ENCODE results near the gene ZNF592.
"Not testable (repeated sequence)": the region's sequence is repeated elsewhere in the genome, so short reads cannot be mapped to it uniquely, and the experiment has no call there.

Gene ZNF592

GRCh38 chr15:84747416-84748273 lies 747 bp upstream of the ZNF592 start:
- DNase-seq (ENCODE audit: low read depth, low spot score): peak; percentile 12
- peak overlapping the region; percentile 95 for H3K27ac ChIP-seq

GRCh38 chr15:84749111-84749991 lies 959 bp downstream of the ZNF592 start:
- no peak for DNase-seq (ENCODE audit: low read depth, low spot score)
- H3K27ac ChIP-seq: peak overlapping the region; percentile 95

- DNase-seq (ENCODE audit: low read depth, low spot score): no peak
- H3K27ac ChIP-seq: no peak overlapping the region
Observed at GRCh38 chr15:84750583-84751092, 2.2 kb downstream of the ZNF592 start.

- H3K27ac ChIP-seq; DNase-seq (ENCODE audit: low read depth, low spot score): not testable (repeated sequence)
Observed at GRCh38 chr15:84751721-84752120, 3.3 kb downstream of the ZNF592 start.

GRCh38 chr15:84752195-84752594 lies 3.8 kb downstream of the ZNF592 start:
- no peak overlapping the region for H3K27ac ChIP-seq
- no peak for DNase-seq (ENCODE audit: low read depth, low spot score)

GRCh38 chr15:84752700-84753099 lies 4.3 kb downstream of the ZNF592 start:
- DNase-seq (ENCODE audit: low read depth, low spot score): no peak
- H3K27ac ChIP-seq: no peak overlapping the region

GRCh38 chr15:84754889-84755288 lies 6.5 kb downstream of the ZNF592 start:
- DNase-seq (ENCODE audit: low read depth, low spot score): not testable (repeated sequence)
- H3K27ac ChIP-seq: peak overlapping the region; percentile 5

- no peak for DNase-seq (ENCODE audit: low read depth, low spot score)
- peak overlapping the region; percentile 5 for H3K27ac ChIP-seq
Observed at GRCh38 chr15:84755736-84756527, 7.5 kb downstream of the ZNF592 start.

GRCh38 chr15:84759018-84759417 lies 10.6 kb downstream of the ZNF592 start:
- H3K27ac ChIP-seq: no peak overlapping the region
- DNase-seq (ENCODE audit: low read depth, low spot score): no peak

GRCh38 chr15:84760219-84760618 lies 11.8 kb downstream of the ZNF592 start:
- H3K27ac ChIP-seq: no peak overlapping the region

GRCh38 chr15:84761607-84762131 lies 13.3 kb downstream of the ZNF592 start:
- no peak for DNase-seq (ENCODE audit: low read depth, low spot score)
- H3K27ac ChIP-seq: no peak overlapping the region

More at GRCh38 chr15:84760219-84760618, 11.8 kb downstream of the ZNF592 start:
- no peak for DNase-seq (ENCODE audit: low read depth, low spot score)

- no peak overlapping the region for H3K27ac ChIP-seq
- no peak for DNase-seq (ENCODE audit: low read depth, low spot score)
Observed at GRCh38 chr15:84762840-84763572, 14.6 kb downstream of the ZNF592 start.

- DNase-seq (ENCODE audit: low read depth, low spot score): no peak
- no peak overlapping the region for H3K27ac ChIP-seq
Observed at GRCh38 chr15:84764585-84764984, 16.2 kb downstream of the ZNF592 start.

- H3K27ac ChIP-seq: no peak overlapping the region
- no peak for DNase-seq (ENCODE audit: low read depth, low spot score)
Observed at GRCh38 chr15:84764989-84765388, 16.6 kb downstream of the ZNF592 start.

GRCh38 chr15:84765675-84766074 lies 17.3 kb downstream of the ZNF592 start:
- no peak overlapping the region for H3K27ac ChIP-seq
- no peak for DNase-seq (ENCODE audit: low read depth, low spot score)

GRCh38 chr15:84766461-84767035 lies 18.2 kb downstream of the ZNF592 start:
- no peak for DNase-seq (ENCODE audit: low read depth, low spot score)
- H3K27ac ChIP-seq: no peak overlapping the region

GRCh38 chr15:84772031-84772430 lies 23.6 kb downstream of the ZNF592 start:
- no peak for DNase-seq (ENCODE audit: low read depth, low spot score)
- no peak overlapping the region for H3K27ac ChIP-seq

- H3K27ac ChIP-seq: no peak overlapping the region
- no peak for DNase-seq (ENCODE audit: low read depth, low spot score)
Observed at GRCh38 chr15:84772467-84772866, 24.1 kb downstream of the ZNF592 start.

- no peak overlapping the region for H3K27ac ChIP-seq
Observed at GRCh38 chr15:84773716-84774115, 25.3 kb downstream of the ZNF592 start.

More at GRCh38 chr15:84773716-84774115, 25.3 kb downstream of the ZNF592 start:
- DNase-seq (ENCODE audit: low read depth, low spot score): no peak

Data from epithelial cell of prostate (primary cell).